ENCODE measurements around the gene KRT82. TPM values are rescaled to one million over a fixed set of nuclear protein-coding genes. Genes with fewer than 3 reads are reported as not detected.

KRT82 gene
- total RNA-seq, 1 experiment from 2014 or later, result not detected

- Histone ChIP-seq H3K14ac (ENCODE audit: insufficient read depth, low read length) (no peak overlapping the region), H3K9me3 (ENCODE audit: control insufficient read depth, low read depth, low read length) (no peaks in the 10 kb centered on the region), H3K27ac (ENCODE audit: insufficient read length, low read depth, low read length) (no peak overlapping the region), H2BK20ac (ENCODE audit: low read depth, low read length, poor library complexity, severe bottlenecking) (no peak overlapping the region), H2BK12ac (ENCODE audit: insufficient read length, low read depth, low read length) (no peak overlapping the region), H3K4me2 (ENCODE audit: insufficient read depth, insufficient read length, low read length) (no peak overlapping the region), H4K91ac (ENCODE audit: insufficient read length, low read depth, low read length) (no peak overlapping the region), H3K18ac (ENCODE audit: insufficient read length, low read depth, low read length) (no peak overlapping the region), H3K9ac (ENCODE audit: extremely low read depth, insufficient read length, low read length) (no peak overlapping the region), H2AFZ (ENCODE audit: low read length) (no peak overlapping the region), H3K23me2 (ENCODE audit: insufficient read length, low read depth, low read length, poor library complexity, severe bottlenecking) (no peaks in the 10 kb centered on the region), H4K20me1 (ENCODE audit: control insufficient read depth, insufficient read depth, insufficient read length) (no peaks in the 10 kb centered on the region), H4K8ac (replicated peaks; ENCODE audit: insufficient read length, low read depth, low read length) (no peak overlapping the region), H2BK5ac (ENCODE audit: insufficient read length, low read length) (no peak overlapping the region), H3K79me1 (ENCODE audit: insufficient read depth, low read depth, low read length, poor library complexity, severe bottlenecking) (no peaks in the 10 kb centered on the region), H3K79me2 (ENCODE audit: insufficient read depth, low read length) (no peaks in the 10 kb centered on the region), H3K23ac (ENCODE audit: insufficient read length, low read depth, low read length) (no peak overlapping the region), H4K5ac (ENCODE audit: insufficient read length, low read depth, low read length) (no peak overlapping the region), H2AK5ac (ENCODE audit: insufficient read length, low read length) (no peak overlapping the region), H3K4ac (ENCODE audit: low read depth, low read length) (no peak overlapping the region), H3K27me3 (ENCODE audit: insufficient read depth, low read length) (no peaks in the 10 kb centered on the region), H2BK120ac (ENCODE audit: low read depth, low read length, poor library complexity, severe bottlenecking) (no peak overlapping the region), H3K56ac (ENCODE audit: insufficient read length, low read depth, low read length) (no peak overlapping the region), H2BK15ac (ENCODE audit: low read depth, low read length) (no peak overlapping the region), H3T11ph (ENCODE audit: low read length) (no peak overlapping the region), H3K4me1 (ENCODE audit: insufficient read depth, low read length) (no peaks in the 10 kb centered on the region)
- TF ChIP-seq CTCF (conservative IDR thresholded peaks at IDR 0.05), result no peak
- H3K4me3 Mint-ChIP-seq, result no peak overlapping the region
- peaks cover 3 to 9% of the 10 kb centered on the region in 2 experiments; a peak in 3 of 4 replicates for H3K4me1 Mint-ChIP-seq
- peaks cover 7% of the 10 kb centered on the region for H3K27me3 Mint-ChIP-seq (ENCODE audit: low read depth)
- WGBS (ENCODE audit: extremely low coverage, insufficient read length, low lambda C conversion rate), result no CpG with 5 or more reads among the region's 1 CpG
- DNase-seq, result no peak
- H3K36me3 Mint-ChIP-seq (ENCODE audit: insufficient read depth in 1 of 3, low read depth in 3 of 3), result no peaks in the 10 kb centered on the region
- peak overlapping the region in 1 of 3 experiments; percentile 38; a peak in 1 of 7 replicates for H3K27ac Mint-ChIP-seq
- no peaks in the 10 kb centered on the region; a peak in 1 of 5 replicates for H3K9me3 Mint-ChIP-seq
Observed at GRCh38 chr12:52361553-52361952, 44.6 kb downstream of the KRT82 start.
